GM18907 (cell line): Measurements from ENCODE around the gene F3.
"Not testable (repeated sequence)": the region's sequence is repeated elsewhere in the genome, so short reads cannot be mapped to it uniquely, and the experiment has no call there.

ENCODE experiments used
- ATAC-seq: cut with Tn5 transposase; IDR thresholded peaks from one replicate; pipeline ENCODE4 v1.9.1; 2021; ENCODE audit warnings: mild to moderate bottlenecking, moderate library complexity; ENCODE audit not compliant: unreplicated experiment

The F3 gene

DNA sequence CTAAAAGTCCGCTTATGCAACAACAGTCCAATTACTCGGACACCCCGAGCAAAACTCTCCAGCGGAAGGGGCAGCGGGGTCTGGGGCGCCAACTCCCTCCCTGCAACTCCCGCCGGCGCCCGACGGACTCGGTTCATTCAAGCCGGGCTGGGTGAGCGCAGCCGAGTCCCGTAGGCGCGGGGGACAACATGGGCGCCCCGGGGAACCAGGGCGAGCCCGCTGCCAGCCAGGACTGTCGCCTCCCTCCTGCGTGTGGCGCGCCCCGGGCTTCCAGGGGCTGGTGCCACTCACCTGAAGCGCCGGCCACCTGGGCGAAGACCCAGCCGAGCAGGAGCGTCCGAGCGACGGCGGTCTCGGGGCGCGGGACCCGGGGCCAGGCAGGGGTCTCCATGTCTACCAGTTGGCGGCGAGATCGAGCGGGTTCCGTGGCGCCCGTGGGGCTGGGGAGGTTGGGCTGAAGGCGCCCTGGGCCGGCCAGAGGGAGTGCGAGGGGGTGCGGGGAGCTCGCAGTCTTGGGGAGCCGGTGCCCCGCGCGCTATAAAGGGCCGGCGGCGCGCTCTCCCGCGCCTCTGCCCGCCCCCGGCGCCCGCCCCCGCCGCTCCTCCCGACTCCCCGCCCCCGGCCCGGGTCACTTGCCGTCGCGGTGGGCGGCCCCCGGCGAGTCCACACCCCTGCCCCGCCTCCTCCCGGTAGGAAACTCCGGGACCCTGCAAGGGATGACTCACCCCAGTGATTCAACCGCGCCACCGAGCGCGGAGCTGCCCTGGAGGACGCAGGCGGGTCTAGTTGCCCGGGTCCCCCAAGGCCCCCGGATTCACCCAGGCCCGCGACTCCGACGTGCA, at the start of gene F3:
TSS of gene F3 (minus strand) at position 514 of the 842 bp plus-strand sequence. CDS start at position 391, 123 bp downstream.
- ATAC-seq, result peak; percentile 87

- ATAC-seq, result no peak
Measured at GRCh38 chr1:94590203-94591137, 48.9 kb upstream of the F3 start.

- ATAC-seq, result no peak
Measured at GRCh38 chr1:94589728-94590127, 48.2 kb upstream of the F3 start.

DNA sequence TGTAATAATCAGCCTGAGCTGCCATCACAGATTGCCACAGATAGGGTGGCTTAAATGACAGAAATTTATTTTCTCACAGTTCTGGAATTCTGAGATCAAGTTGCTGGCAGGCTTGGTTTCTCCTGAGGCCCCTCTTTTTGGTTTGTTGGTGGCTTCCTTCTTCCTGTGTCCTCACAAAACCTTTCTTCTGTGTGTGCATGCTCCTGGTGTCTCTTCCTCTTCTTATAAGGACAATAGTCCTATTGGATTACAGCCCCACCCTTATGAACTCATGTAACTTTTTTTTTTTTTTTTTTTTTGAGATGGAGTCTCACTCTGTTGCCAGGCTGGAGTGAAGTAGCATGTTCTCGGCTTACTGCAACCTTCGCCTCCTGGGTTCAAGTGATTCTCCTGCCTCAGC, 41.0 kb upstream of the F3 start:
- no peak for ATAC-seq

- no peak for ATAC-seq
Measured at GRCh38 chr1:94580367-94581115, 39.0 kb upstream of the F3 start.

GRCh38 chr1:94579876-94580294, 38.3 kb upstream of the F3 start:
- no peak for ATAC-seq

- no peak for ATAC-seq
Measured at GRCh38 chr1:94578856-94579255, 37.3 kb upstream of the F3 start.

- ATAC-seq, result not testable (repeated sequence)
Measured at GRCh38 chr1:94573917-94574316, 32.4 kb upstream of the F3 start.

GRCh38 chr1:94572780-94573179, 31.2 kb upstream of the F3 start:
- no peak for ATAC-seq

DNA sequence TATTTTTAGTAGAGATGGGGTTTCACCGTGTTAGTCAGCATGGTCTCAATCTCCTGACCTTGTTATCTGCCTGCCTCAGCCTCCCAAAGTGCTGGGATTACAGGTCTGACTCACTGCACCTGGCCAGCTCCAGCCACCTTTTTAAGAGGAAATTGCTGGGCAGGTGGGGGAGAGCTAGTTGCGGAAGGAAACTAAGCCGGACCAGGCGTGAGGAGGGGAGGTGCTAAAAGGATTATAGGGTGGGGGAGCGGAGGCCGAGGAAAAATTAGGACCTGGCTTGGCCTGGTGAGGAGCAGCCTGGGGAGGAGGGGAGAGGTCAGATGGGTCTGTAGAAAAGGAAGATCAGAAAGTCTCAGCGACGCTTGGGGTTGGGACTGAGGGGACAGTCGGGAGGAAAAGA, 29.4 kb upstream of the F3 start:
- not testable (repeated sequence) for ATAC-seq

DNA sequence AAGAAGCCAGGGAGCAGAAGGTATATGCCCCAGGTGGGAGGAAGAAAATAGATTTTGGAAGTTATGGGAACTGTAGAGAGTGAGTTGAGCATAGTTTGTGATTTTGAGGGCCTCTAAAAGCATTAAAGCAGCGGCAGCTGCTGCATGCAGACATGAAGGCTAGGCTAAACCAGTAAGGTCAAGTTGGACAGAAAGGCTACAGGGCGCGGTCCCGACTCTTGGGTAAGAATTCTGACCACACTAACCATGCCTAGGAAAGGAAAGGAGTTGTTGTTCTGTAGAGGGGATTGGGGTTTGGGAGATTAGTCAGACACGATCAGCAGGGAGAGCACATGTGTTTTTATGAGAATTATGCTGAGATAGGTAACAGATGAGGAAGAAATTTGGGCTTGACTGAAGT, 27.2 kb upstream of the F3 start:
- ATAC-seq, result not testable (repeated sequence)

DNA sequence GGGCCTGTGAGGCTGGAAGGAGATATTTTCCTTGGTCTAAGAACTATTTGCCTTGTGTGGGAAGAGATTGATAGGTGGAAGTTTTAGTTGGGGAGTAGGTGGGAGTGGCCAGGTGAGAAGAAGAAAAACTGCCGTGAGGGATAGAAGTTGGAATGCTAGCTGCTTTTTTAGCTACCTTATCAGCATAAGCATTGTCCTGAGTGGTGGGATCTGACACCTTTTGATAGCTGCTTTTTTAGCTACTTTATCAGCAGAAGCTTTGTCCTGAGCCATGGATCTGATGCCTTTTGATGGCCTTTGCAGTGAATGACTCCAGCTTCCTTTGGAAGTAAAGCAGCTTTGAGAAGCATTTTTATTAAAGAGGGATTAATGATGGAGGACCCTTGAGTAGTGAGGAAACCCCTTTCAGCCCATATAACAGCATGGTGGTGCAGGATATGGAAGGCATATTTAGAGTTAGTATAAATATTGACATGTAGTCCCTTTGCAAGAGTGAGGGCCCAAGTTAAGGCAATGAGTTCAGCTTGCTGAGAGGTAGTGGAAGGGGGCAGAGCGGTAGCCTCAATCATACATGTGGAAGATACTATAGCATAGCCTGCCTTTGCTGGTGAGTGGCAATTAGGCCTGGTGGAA, 26.5 kb upstream of the F3 start:
- not testable (repeated sequence) for ATAC-seq

GRCh38 chr1:94566436-94566835, 24.9 kb upstream of the F3 start:
- not testable (repeated sequence) for ATAC-seq

GRCh38 chr1:94565901-94566300, 24.3 kb upstream of the F3 start:
- ATAC-seq, result no peak

- ATAC-seq, result no peak
Measured at GRCh38 chr1:94562519-94563260, 21.1 kb upstream of the F3 start.

GRCh38 chr1:94560333-94560732, 18.8 kb upstream of the F3 start:
- no peak for ATAC-seq

DNA sequence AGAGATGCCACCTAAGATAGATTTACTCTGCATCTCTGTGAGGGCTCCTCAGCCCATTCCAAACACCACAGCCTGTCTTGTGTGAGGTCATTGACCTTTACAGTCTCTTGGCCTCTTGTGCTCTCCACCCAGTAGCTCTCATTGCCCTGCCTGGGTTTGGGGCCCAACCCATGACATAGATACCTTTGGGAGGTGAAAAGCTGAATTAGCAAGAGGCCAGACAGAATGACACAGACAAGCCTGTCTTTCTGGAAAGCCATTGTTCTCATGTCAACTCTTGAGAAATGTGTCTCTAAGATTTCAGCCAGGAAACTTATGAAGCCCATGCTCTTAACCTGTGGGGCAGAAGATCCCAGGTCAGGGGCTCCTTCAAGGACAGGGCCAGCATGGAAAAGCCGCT, 18.4 kb upstream of the F3 start:
- ATAC-seq, result no peak

GRCh38 chr1:94555091-94555490, 13.5 kb upstream of the F3 start:
- no peak for ATAC-seq

DNA sequence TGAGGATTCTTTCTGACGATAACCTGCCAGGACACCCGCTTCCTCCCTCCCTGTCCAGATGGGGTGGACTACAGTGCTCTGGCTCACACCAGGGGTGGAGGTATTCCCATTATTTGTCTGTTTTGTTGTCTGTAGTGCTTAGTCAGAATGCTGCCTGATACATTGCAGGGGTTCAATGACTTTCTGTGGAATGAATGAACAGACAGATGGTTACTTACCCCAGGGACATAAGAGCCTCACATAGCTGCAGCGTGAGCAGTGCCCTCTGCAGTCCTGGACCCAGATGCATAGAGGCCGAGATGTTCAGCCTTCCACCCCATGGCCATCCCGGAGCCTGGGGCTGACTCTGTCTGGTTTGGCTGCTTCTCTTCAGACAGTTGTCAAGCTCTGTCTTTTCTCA, 13.0 kb upstream of the F3 start:
- no peak for ATAC-seq

DNA sequence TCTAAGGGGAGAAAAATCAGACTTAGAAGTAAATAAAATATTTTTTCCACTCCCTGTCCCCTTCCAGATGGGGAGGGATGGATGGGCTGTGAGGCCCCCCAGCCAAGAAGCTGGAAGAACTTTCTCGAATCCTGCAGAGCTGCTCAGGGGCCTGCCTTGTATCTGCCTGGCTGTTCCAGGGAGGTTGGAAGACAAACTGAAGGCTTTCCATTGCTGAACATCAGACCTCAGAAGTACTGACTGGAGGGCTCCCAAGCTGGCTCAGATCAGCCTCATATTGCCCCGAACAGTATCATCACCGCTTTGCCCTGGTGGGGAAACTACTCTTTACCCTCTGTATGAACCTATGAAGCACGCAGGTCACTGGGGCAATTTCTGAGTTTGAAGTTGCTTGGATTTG, 12.4 kb upstream of the F3 start:
- ATAC-seq, result no peak
